ENCODE data around the gene CDC14A.
"Not testable (repeated sequence)": the region's sequence is repeated elsewhere in the genome, so short reads cannot be mapped to it uniquely, and the experiment has no call there.

CDC14A gene

GRCh38 chr1:100320311-100321099 lies 31.8 kb upstream of the CDC14A start:
- peaks cover 8% of the 10 kb centered on the region for H3K4me1 ChIP-seq (ENCODE audit: control insufficient read depth, insufficient read depth, low read length)
- no peaks in the 10 kb centered on the region for H3K27me3 ChIP-seq (ENCODE audit: control insufficient read depth, insufficient read depth, low read length)
- no peak overlapping the region for H3K4me3 ChIP-seq (ENCODE audit: low read depth, low read length)
- H3K36me3 ChIP-seq (ENCODE audit: control insufficient read depth, insufficient read depth, low read length), result no peaks in the 10 kb centered on the region
- H3K9me3 ChIP-seq (ENCODE audit: control insufficient read depth, insufficient read depth, low read depth, low read length), result peaks cover 25% of the 10 kb centered on the region
- H3K9ac ChIP-seq (ENCODE audit: low read length), result no peak overlapping the region
- H3K27ac ChIP-seq (ENCODE audit: low read depth, low read length), result no peak overlapping the region

DNA sequence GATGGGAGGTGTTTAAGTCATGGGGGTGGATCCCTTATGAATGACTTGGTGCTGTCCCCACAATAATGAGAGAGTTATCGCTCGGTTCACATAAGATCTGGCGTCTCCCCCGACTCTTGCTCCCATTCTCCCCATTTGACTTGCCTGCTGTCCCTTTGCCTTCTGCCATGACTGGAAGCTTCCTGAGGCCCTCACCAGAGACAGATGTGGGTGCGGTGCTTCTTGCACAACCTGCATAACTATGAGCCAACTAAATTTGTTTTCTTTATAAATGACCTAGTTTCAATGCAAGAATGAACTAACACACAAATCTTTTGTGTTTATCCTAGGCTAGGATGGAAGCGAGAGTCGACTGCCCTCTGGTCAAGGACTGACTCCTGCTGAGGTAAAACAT lies 31.2 kb upstream of the CDC14A start:
- Histone ChIP-seq H3K4me3 (ENCODE audit: low read depth, low read length) (no peak overlapping the region), H3K36me3 (ENCODE audit: control insufficient read depth, insufficient read depth, low read length) (no peaks in the 10 kb centered on the region), H3K27me3 (ENCODE audit: control insufficient read depth, insufficient read depth, low read length) (no peaks in the 10 kb centered on the region), H3K9ac (ENCODE audit: low read length) (no peak overlapping the region), H3K27ac (ENCODE audit: low read depth, low read length) (no peak overlapping the region), H3K9me3 (ENCODE audit: control insufficient read depth, insufficient read depth, low read depth, low read length) (peaks cover 19% of the 10 kb centered on the region), H3K4me1 (ENCODE audit: control insufficient read depth, insufficient read depth, low read length) (peaks cover 12% of the 10 kb centered on the region)

DNA sequence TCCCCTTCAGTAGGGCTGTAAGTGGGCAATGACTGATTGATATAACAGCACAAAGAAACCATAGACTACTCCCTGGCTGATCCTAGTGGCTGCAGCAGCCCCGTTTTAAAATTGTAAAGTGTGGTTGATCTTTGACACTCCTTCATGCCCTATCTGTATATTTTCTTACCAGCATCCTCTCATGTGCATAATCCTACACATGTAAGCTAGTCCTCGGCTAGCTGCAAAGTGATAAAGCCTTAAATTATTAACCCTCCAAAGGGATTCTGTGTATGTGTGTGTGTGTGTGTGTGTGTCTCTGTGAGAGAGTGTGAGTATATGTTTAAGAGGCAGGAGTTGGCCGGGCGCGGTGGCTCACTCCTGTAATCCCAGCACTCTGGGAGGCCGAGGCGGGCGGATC lies 30.8 kb upstream of the CDC14A start:
- H3K27ac ChIP-seq (ENCODE audit: low read depth, low read length), result no peak overlapping the region
- H3K9ac ChIP-seq (ENCODE audit: low read length), result no peak overlapping the region
- H3K4me1 ChIP-seq (ENCODE audit: control insufficient read depth, insufficient read depth, low read length), result peaks cover 12% of the 10 kb centered on the region
- H3K4me3 ChIP-seq (ENCODE audit: low read depth, low read length), result no peak overlapping the region
- peaks cover 15% of the 10 kb centered on the region for H3K9me3 ChIP-seq (ENCODE audit: control insufficient read depth, insufficient read depth, low read depth, low read length)
- no peaks in the 10 kb centered on the region for H3K36me3 ChIP-seq (ENCODE audit: control insufficient read depth, insufficient read depth, low read length)
- no peaks in the 10 kb centered on the region for H3K27me3 ChIP-seq (ENCODE audit: control insufficient read depth, insufficient read depth, low read length)

GRCh38 chr1:100322436-100323211 lies 29.7 kb upstream of the CDC14A start:
- Histone ChIP-seq H3K9me3 (ENCODE audit: control insufficient read depth, insufficient read depth, low read depth, low read length) (peaks cover 11% of the 10 kb centered on the region), H3K4me1 (ENCODE audit: control insufficient read depth, insufficient read depth, low read length) (peaks cover 12% of the 10 kb centered on the region), H3K27me3 (ENCODE audit: control insufficient read depth, insufficient read depth, low read length) (no peaks in the 10 kb centered on the region), H3K4me3 (ENCODE audit: low read depth, low read length) (no peak overlapping the region), H3K9ac (ENCODE audit: low read length) (no peak overlapping the region), H3K36me3 (ENCODE audit: control insufficient read depth, insufficient read depth, low read length) (no peaks in the 10 kb centered on the region), H3K27ac (ENCODE audit: low read depth, low read length) (no peak overlapping the region)

DNA sequence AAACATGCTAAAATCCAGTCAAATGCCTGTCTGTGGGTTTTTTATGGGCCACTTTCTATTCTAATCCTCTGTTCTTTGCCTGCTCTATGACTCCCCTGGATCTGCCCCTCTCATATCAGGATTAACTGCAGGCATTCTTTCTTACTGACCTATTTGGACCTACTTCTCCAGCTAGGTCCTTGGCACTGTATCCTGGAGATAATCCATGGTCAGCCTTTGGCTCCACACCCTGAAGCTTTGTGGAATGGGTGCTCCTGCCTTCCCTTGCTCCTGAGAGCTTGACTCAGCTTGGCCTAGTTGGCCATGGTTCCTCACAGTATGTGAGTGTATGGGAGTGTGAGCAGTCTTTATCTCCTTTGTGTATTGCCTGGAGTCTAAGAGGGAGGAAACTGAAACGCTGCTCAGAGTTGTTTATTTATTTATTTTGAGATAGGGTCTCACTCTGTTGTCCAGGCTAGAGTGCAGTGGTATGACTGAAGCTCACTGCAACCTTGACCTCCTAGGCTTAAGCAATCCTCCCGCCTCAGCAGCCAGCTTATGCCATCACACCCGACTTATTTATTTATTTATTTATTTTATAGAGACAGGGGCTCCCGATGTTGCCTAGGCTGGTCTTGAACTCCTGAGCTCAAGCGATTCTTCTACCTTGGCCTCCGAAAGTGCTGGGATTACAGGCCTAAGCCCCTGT lies 28.7 kb upstream of the CDC14A start:
- Histone ChIP-seq H3K27me3 (ENCODE audit: control insufficient read depth, insufficient read depth, low read length) (no peaks in the 10 kb centered on the region), H3K9ac (ENCODE audit: low read length) (no peak overlapping the region), H3K4me1 (ENCODE audit: control insufficient read depth, insufficient read depth, low read length) (peaks cover 12% of the 10 kb centered on the region), H3K9me3 (ENCODE audit: control insufficient read depth, insufficient read depth, low read depth, low read length) (peaks cover 11% of the 10 kb centered on the region), H3K27ac (ENCODE audit: low read depth, low read length) (no peak overlapping the region), H3K4me3 (ENCODE audit: low read depth, low read length) (no peak overlapping the region), H3K36me3 (ENCODE audit: control insufficient read depth, insufficient read depth, low read length) (no peaks in the 10 kb centered on the region)

- H3K36me3 ChIP-seq (ENCODE audit: control insufficient read depth, insufficient read depth, low read length), result no peaks in the 10 kb centered on the region
- no peak overlapping the region for H3K27ac ChIP-seq (ENCODE audit: low read depth, low read length)
- no peaks in the 10 kb centered on the region for H3K27me3 ChIP-seq (ENCODE audit: control insufficient read depth, insufficient read depth, low read length)
- no peaks in the 10 kb centered on the region; the same call in 1 of the 2 replicates for H3K9me3 ChIP-seq (ENCODE audit: control insufficient read depth, insufficient read depth, low read depth, low read length)
- H3K9ac ChIP-seq (ENCODE audit: low read length), result no peak overlapping the region
- peaks cover 12% of the 10 kb centered on the region for H3K4me1 ChIP-seq (ENCODE audit: control insufficient read depth, insufficient read depth, low read length)
- no peak overlapping the region for H3K4me3 ChIP-seq (ENCODE audit: low read depth, low read length)
Observed at GRCh38 chr1:100325415-100326324, 26.6 kb upstream of the CDC14A start.

DNA sequence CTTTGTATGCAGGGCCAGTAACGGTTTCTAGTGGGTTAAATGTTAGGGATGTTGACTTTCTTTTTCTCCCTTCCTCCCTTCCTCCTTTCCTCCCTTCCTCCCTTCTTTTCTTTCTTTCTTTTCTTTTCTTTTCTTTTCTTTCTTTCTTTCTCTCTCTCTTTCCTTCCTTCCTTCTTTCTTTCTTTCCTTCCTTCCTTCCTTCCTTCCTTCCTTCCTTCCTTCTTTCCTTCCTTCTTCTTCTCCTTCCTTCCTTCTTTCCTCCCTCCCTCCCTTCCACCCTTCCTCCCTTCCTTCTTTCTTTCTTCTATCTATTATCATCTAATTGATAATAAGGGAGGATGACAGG lies 26.0 kb upstream of the CDC14A start:
- not testable (repeated sequence) for H3K27me3 ChIP-seq (ENCODE audit: control insufficient read depth, insufficient read depth, low read length); H3K4me3 ChIP-seq (ENCODE audit: low read depth, low read length); H3K9ac ChIP-seq (ENCODE audit: low read length); H3K36me3 ChIP-seq (ENCODE audit: control insufficient read depth, insufficient read depth, low read length); H3K27ac ChIP-seq (ENCODE audit: low read depth, low read length); H3K9me3 ChIP-seq (ENCODE audit: control insufficient read depth, insufficient read depth, low read depth, low read length)
- H3K4me1 ChIP-seq (ENCODE audit: control insufficient read depth, insufficient read depth, low read length), result peaks cover 12% of the 10 kb centered on the region

DNA sequence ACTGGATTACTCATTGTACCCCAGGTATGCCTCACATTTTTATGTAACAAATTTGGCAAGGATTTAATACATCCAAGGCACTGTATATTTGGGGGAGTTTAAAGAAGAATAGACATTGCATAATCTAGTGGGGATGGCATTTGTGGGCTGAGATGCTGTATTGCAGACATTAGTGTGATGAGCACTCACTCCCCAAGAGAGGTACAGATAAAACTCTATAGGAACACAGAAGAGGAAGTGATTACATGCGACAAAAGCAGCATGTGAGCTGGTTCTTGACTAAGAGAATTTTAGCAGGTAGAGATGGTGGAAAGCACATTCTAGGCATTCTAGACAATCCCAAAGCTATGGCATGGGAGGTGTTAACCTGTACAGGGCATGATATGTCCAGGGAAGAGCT lies 24.2 kb upstream of the CDC14A start:
- H3K9ac ChIP-seq (ENCODE audit: low read length), result no peak overlapping the region
- peaks cover 12% of the 10 kb centered on the region for H3K4me1 ChIP-seq (ENCODE audit: control insufficient read depth, insufficient read depth, low read length)
- H3K4me3 ChIP-seq (ENCODE audit: low read depth, low read length), result no peak overlapping the region
- H3K36me3 ChIP-seq (ENCODE audit: control insufficient read depth, insufficient read depth, low read length), result no peaks in the 10 kb centered on the region
- H3K27ac ChIP-seq (ENCODE audit: low read depth, low read length), result no peak overlapping the region
- no peaks in the 10 kb centered on the region for H3K9me3 ChIP-seq (ENCODE audit: control insufficient read depth, insufficient read depth, low read depth, low read length)
- H3K27me3 ChIP-seq (ENCODE audit: control insufficient read depth, insufficient read depth, low read length), result no peaks in the 10 kb centered on the region

- H3K27me3 ChIP-seq (ENCODE audit: control insufficient read depth, insufficient read depth, low read length); H3K27ac ChIP-seq (ENCODE audit: low read depth, low read length); H3K4me1 ChIP-seq (ENCODE audit: control insufficient read depth, insufficient read depth, low read length); H3K36me3 ChIP-seq (ENCODE audit: control insufficient read depth, insufficient read depth, low read length); H3K9me3 ChIP-seq (ENCODE audit: control insufficient read depth, insufficient read depth, low read depth, low read length); H3K4me3 ChIP-seq (ENCODE audit: low read depth, low read length); H3K9ac ChIP-seq (ENCODE audit: low read length): not testable (repeated sequence)
Observed at GRCh38 chr1:100331146-100331545, 21.2 kb upstream of the CDC14A start.

- H3K27me3 ChIP-seq (ENCODE audit: control insufficient read depth, insufficient read depth, low read length), result no peaks in the 10 kb centered on the region
- H3K4me3 ChIP-seq (ENCODE audit: low read depth, low read length), result no peak overlapping the region
- no peak overlapping the region for H3K9ac ChIP-seq (ENCODE audit: low read length)
- H3K27ac ChIP-seq (ENCODE audit: low read depth, low read length), result no peak overlapping the region
- no peaks in the 10 kb centered on the region for H3K4me1 ChIP-seq (ENCODE audit: control insufficient read depth, insufficient read depth, low read length)
- no peaks in the 10 kb centered on the region for H3K9me3 ChIP-seq (ENCODE audit: control insufficient read depth, insufficient read depth, low read depth, low read length)
- no peaks in the 10 kb centered on the region for H3K36me3 ChIP-seq (ENCODE audit: control insufficient read depth, insufficient read depth, low read length)
Observed at GRCh38 chr1:100332331-100332730, 20.0 kb upstream of the CDC14A start.

Measured in HUES6 (cell line).